ENCODE data around the gene TMCC1.
A peak's percentile ranks its signal among the peaks of the same experiment; 100 is the strongest.
"Not testable (repeated sequence)": the region's sequence is repeated elsewhere in the genome, so short reads cannot be mapped to it uniquely, and the experiment has no call there.

Gene TMCC1

DNA sequence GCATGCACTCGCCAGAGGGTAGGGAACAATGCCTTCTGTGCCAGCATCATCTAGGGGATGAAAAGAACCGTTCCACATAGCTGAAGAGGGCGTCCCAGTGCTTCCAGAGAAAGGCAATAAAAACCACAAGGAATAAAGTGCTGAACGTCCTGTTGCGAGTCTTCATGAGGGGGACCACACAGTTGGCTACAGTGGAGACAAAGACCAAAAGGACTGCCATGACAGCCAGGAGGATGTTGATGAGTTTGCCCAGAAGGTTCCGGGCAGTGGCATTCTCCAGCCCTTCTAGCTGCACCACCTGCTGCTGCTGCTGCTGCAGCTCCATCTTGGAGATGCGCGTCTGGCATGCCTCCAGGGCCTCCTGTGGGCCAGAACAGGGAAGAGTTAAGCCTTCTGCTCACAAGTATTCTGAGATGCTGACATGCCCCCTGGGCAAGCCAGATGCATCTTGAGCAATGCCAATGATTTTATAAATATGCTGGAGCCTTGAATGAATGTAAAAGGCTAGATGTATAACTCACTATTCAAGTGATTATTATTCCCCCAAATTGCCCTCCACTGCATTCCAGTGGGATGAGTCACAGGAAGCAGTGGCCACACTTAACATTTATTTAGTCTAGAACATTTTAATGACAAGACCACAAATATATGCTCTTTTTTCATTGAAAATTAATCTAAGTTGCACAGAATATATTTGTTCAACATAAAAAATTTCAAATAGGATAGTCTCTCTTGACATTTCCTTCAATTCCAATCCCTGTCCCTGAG, 241.9 kb downstream of the TMCC1 start:
- peak overlapping the region; percentile 78 for H3K27ac ChIP-seq
- POLR2A ChIA-PET (ENCODE audit: low non-redundant PET), result no interaction called here
- DNase-seq (ENCODE audit: low spot score), result peak; percentile 73
- TF ChIP-seq, protein P1, sequence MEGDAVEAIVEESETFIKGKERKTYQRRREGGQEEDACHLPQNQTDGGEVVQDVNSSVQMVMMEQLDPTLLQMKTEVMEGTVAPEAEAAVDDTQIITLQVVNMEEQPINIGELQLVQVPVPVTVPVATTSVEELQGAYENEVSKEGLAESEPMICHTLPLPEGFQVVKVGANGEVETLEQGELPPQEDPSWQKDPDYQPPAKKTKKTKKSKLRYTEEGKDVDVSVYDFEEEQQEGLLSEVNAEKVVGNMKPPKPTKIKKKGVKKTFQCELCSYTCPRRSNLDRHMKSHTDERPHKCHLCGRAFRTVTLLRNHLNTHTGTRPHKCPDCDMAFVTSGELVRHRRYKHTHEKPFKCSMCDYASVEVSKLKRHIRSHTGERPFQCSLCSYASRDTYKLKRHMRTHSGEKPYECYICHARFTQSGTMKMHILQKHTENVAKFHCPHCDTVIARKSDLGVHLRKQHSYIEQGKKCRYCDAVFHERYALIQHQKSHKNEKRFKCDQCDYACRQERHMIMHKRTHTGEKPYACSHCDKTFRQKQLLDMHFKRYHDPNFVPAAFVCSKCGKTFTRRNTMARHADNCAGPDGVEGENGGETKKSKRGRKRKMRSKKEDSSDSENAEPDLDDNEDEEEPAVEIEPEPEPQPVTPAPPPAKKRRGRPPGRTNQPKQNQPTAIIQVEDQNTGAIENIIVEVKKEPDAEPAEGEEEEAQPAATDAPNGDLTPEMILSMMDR (conservative IDR thresholded peaks at IDR 0.05; ENCODE audit: low read depth), result no peak
- CTCF ChIA-PET, result interaction anchor here (0.5 to 0.8 kb wide), 2 partner anchors 87 to 130 kb away, joined by 3 read pairs; no protein-coding TSS in a partner anchor

- ChIA-PET POLR2A (ENCODE audit: low non-redundant PET) (no interaction called here), CTCF (interaction anchor here (0.7 kb wide), 1 partner anchor 203 kb away, joined by 3 read pairs; no protein-coding TSS in a partner anchor)
- H3K27ac ChIP-seq, result no peak overlapping the region
- TF ChIP-seq, protein P1 (conservative IDR thresholded peaks at IDR 0.05; ENCODE audit: low read depth), result peak; percentile 80
- DNase-seq (ENCODE audit: low spot score), result peak; percentile 55
These were observed 243.1 kb downstream of the TMCC1 start for GRCh38 chr3:129650256-129650872.

- no peak overlapping the region for H3K27ac ChIP-seq
- TF ChIP-seq, protein P1 (conservative IDR thresholded peaks at IDR 0.05; ENCODE audit: low read depth), result no peak
- no peak for DNase-seq (ENCODE audit: low spot score)
- ChIA-PET POLR2A (ENCODE audit: low non-redundant PET) (no interaction called here), CTCF (interaction anchor here (0.6 to 0.8 kb wide), 2 partner anchors 140 to 177 kb away, joined by 4 read pairs; no protein-coding TSS in a partner anchor)
These were observed 245.1 kb downstream of the TMCC1 start for GRCh38 chr3:129648391-129648790.

DNA sequence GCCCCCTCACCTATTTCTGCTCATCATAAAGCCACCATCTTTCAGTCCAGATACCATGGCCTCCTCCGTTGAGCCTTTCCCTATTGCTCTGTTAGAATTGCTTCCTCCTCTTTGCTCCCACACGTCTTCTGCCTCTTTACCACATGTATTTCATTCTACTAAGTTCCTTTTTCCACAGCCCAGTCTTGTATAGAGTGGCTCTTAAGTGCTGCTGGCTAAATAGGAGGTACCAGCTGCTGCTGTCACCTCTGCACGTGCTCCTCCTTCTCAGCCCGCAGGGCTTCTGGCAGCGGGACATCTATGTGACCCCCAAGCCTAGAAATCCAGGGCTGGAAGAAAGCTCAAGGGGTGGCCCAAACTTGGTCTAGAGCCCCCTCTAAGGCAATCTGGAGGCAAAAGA, 248.2 kb downstream of the TMCC1 start:
- CTCF ChIA-PET, result no interaction called here
- POLR2A ChIA-PET (ENCODE audit: low non-redundant PET), result no interaction called here
- TF ChIP-seq, protein P1 (conservative IDR thresholded peaks at IDR 0.05; ENCODE audit: low read depth), result no peak
- DNase-seq (ENCODE audit: low spot score), result no peak
- H3K27ac ChIP-seq, result no peak overlapping the region

GRCh38 chr3:129644836-129645235, 248.7 kb downstream of the TMCC1 start:
- H3K27ac ChIP-seq, result no peak overlapping the region
- ChIA-PET POLR2A (ENCODE audit: low non-redundant PET) (no interaction called here), CTCF (no interaction called here)
- no peak for DNase-seq (ENCODE audit: low spot score)
- TF ChIP-seq, protein P1 (conservative IDR thresholded peaks at IDR 0.05; ENCODE audit: low read depth), result no peak

DNA sequence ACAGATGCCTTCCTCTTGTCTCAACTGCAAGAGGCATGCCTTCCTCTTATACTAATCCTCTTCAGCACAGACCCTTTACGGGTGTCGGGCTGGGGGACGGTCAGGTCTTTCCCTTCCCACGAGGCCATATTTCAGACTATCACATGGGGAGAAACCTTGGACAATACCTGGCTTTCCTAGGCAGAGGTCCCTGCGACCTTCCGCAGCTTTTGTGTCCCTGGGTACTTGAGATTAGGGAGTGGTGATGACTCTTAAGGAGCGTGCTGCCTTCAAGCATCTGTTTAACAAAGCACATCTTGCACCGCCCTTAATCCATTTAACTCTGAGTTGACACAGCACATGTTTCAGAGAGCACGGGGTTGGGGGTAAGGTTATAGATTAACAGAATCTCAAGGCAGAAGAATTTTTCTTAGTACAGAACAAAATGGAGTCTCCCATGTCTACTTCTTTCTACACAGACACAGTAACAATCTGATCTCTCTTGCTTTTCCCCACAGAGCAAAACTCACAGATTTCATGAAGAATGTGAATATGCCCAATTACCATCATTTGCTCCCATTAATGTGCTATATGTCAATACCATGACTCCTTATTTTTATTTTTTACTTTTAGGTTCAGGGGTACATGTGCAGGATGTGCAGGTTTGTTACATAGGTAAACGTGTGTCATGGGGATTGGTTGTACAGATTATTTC, 251.8 kb downstream of the TMCC1 start:
- H3K27ac ChIP-seq; DNase-seq (ENCODE audit: low spot score); POLR2A ChIA-PET (ENCODE audit: low non-redundant PET); CTCF ChIA-PET: not testable (repeated sequence)

GRCh38 chr3:129640985-129641384, 252.5 kb downstream of the TMCC1 start:
- DNase-seq (ENCODE audit: low spot score); CTCF ChIA-PET; POLR2A ChIA-PET (ENCODE audit: low non-redundant PET): not testable (repeated sequence)

More at GRCh38 chr3:129640985-129641384, 252.5 kb downstream of the TMCC1 start:
- H3K27ac ChIP-seq, result not testable (repeated sequence)

Measured in RWPE1 (cell line).